Measurements from ENCODE around the gene TBXA2R. TPM values are rescaled to one million over a fixed set of nuclear protein-coding genes. Genes with fewer than 3 reads are reported as not detected.

Gene TBXA2R
- total and polyA plus RNA-seq, 2 of the 4 experiments (the other 2 are of a cell fraction) = 0.36 to 2.3 TPM

GRCh38 chr19:3580156-3580934 lies 26.3 kb downstream of the TBXA2R start:
- H3K18ac ChIP-seq (ENCODE audit: low read depth, low read length) = peak overlapping the region; percentile 87
- peak overlapping the region; percentile 66 for H2AK9ac ChIP-seq (replicated peaks; ENCODE audit: low read depth, low read length, poor library complexity)
- peak overlapping the region; percentile 67 for H3K14ac ChIP-seq (replicated peaks; ENCODE audit: low read depth, low read length)
- H2BK15ac ChIP-seq (ENCODE audit: low read depth, low read length) = peak overlapping the region; percentile 64; the same call in 1 of the 3 replicates
- peak overlapping the region; percentile 34 for H3K9ac ChIP-seq (ENCODE audit: low read depth, low read length)
- H3K4me1 ChIP-seq (ENCODE audit: control insufficient read depth, insufficient read depth, low read length) = peaks cover 5% of the 10 kb centered on the region
- H3K36me3 ChIP-seq (ENCODE audit: control insufficient read depth, insufficient read depth, low read length) = peaks cover 9% of the 10 kb centered on the region; the same call in 1 of the 2 replicates
- peak overlapping the region; percentile 71 for H2BK120ac ChIP-seq (ENCODE audit: low read depth, low read length)
- peaks cover 9% of the 10 kb centered on the region; the same call in 1 of the 2 replicates for H3K9me1 ChIP-seq (ENCODE audit: insufficient read depth, low read length)
- BruUV-seq (replicated peaks) = no TSS peak
- peaks cover 3% of the 10 kb centered on the region for H3K27me3 ChIP-seq (ENCODE audit: control insufficient read depth, insufficient read depth, low read length)
- H2AK5ac ChIP-seq (ENCODE audit: low read depth, low read length) = peak overlapping the region; percentile 10
- peak; percentile 98 for DNase-seq
- peak overlapping the region; percentile 69 for H4K5ac ChIP-seq (ENCODE audit: low read depth, low read length)
- POLR2A ChIA-PET (ENCODE audit: unreplicated experiment) = no interaction called here
- H3K4me2 ChIP-seq (ENCODE audit: low read depth, low read length) = peak overlapping the region; percentile 48
- intact Hi-C loops (cut with micrococcal nuclease) = no loop called here
- dilution Hi-C loops (cut with HindIII; ENCODE audit: low sequenced_read_pairs, unreplicated experiment) = no loop called here
- H3K27ac ChIP-seq (ENCODE audit: insufficient read depth, low read length) = peak overlapping the region; percentile 70
- H2BK5ac ChIP-seq (ENCODE audit: low read depth, low read length, poor library complexity, severe bottlenecking) = peak overlapping the region; percentile 78
- no peak overlapping the region for H3K4me3 ChIP-seq (ENCODE audit: insufficient read depth, low read depth, low read length)
- CTCF ChIA-PET = interaction anchor here (0.6 kb wide), 1 partner anchor 8 kb away, joined by 4 read pairs; no protein-coding TSS in a partner anchor
- peak; percentile 94 for ATAC-seq (ENCODE audit: low read depth)
- H2AFZ ChIP-seq (replicated peaks; ENCODE audit: low read length, poor library complexity) = peak overlapping the region; percentile 77
- H3K56ac ChIP-seq (ENCODE audit: extremely low read depth, insufficient read depth, low read length) = no peak overlapping the region
- peak overlapping the region in 1 of 2 experiments; percentile 71; a peak in 1 of 4 replicates for H4K8ac ChIP-seq (ENCODE audit: low read depth in 2 of 2, low read length in 2 of 2)
- no peaks in the 10 kb centered on the region for H3K79me1 ChIP-seq (ENCODE audit: low read depth in 1 of 2, low read length in 2 of 2)
- no peaks in the 10 kb centered on the region for H3K9me3 ChIP-seq (ENCODE audit: control insufficient read depth, insufficient read depth, low read length)
- peak overlapping the region; percentile 80 for H3K4ac ChIP-seq (ENCODE audit: low read depth, low read length)
- H2BK20ac ChIP-seq (ENCODE audit: low read depth, low read length) = peak overlapping the region; percentile 89
- peaks cover 5% of the 10 kb centered on the region; the same call in 1 of the 2 replicates for H4K20me1 ChIP-seq (ENCODE audit: insufficient read depth, low read length)
- peak overlapping the region; percentile 86; the same call in 1 of the 2 replicates for H3K23ac ChIP-seq (ENCODE audit: low read depth, low read length)
- in situ Hi-C loops (cut with MboI; ENCODE audit: low sequenced_read_pairs) = no loop called here
- WGBS, 2 experiments (ENCODE audit: extremely low coverage in 2 of 2, insufficient read length in 1 of 2) = 31% methylated on average over 2 of the region's 11 CpGs; no CpG with 5 or more reads in 1 of the 2 experiments
- H4K91ac ChIP-seq (ENCODE audit: insufficient read depth, low read depth, low read length) = peak overlapping the region; percentile 57
- TF ChIP-seq FOS (IDR thresholded peaks at IDR 0.05; ENCODE audit: low read depth, low read length) (peak; percentile 98), MXI1 (IDR thresholded peaks at IDR 0.05; ENCODE audit: borderline replicate concordance, low read depth, low read length) (peak; percentile 41; the same call in 1 of the 2 replicates), BHLHE40 (IDR thresholded peaks at IDR 0.05; ENCODE audit: low read depth, low read length) (peak; percentile 59; the same call in 1 of the 2 replicates), CEBPB (IDR thresholded peaks at IDR 0.05; ENCODE audit: low read depth, low read length) (peak; percentile 77; the same call in 1 of the 2 replicates), ELK1 (IDR thresholded peaks at IDR 0.05; ENCODE audit: borderline replicate concordance, low read depth, low read length) (no peak), RFX5 (IDR thresholded peaks at IDR 0.05; ENCODE audit: low read depth, low read length) (no peak), CHD1 (IDR thresholded peaks at IDR 0.05; ENCODE audit: low read depth, low read length) (no peak), MAFK (IDR thresholded peaks at IDR 0.05; ENCODE audit: low read depth, low read length) (peak; percentile 42; the same call in 1 of the 2 replicates), USF2 (IDR thresholded peaks at IDR 0.05; ENCODE audit: low read depth, low read length) (no peak), MAZ (IDR thresholded peaks at IDR 0.05; ENCODE audit: borderline replicate concordance, low read depth, low read length) (no peak), SMC3 (IDR thresholded peaks at IDR 0.05; ENCODE audit: low read depth, low read length) (no peak), RAD21 (IDR thresholded peaks at IDR 0.05; ENCODE audit: low read length) (no peak), NFE2L2 (IDR thresholded peaks at IDR 0.05; ENCODE audit: low read depth, low read length) (peak; percentile 76), RCOR1 (IDR thresholded peaks at IDR 0.05; ENCODE audit: insufficient replicate concordance, low read length) (peak; percentile 56), POLR2A (IDR thresholded peaks at IDR 0.05; ENCODE audit: low read depth, low read length) (no peak)
